Parathyroid adenoma (tissue), 2 donors: ENCODE results near the gene CLIC4.
A peak's percentile ranks its signal among the peaks of the same experiment; 100 is the strongest.

Source experiments
- H2AFZ ChIP-seq: fragments of 300-600 bp; sonication (generic); one replicate; pipeline ENCODE4 v1.7.0; 2017; ENCODE audit warnings: antibody characterized with exemption, mild to moderate bottlenecking
- H3K27ac ChIP-seq: fragments of 300-600 bp; sonication (generic); one replicate; pipeline ENCODE4 v1.7.0; 2017
- H3K27me3 ChIP-seq: fragments of 300-600 bp; sonication (generic); one replicate; pipeline ENCODE4 v1.7.0; 2017; ENCODE audit warnings: low read length; ENCODE audit not compliant: control insufficient read depth, insufficient read depth
- H3K36me3 ChIP-seq: fragments of 300-600 bp; sonication (generic); one replicate; pipeline ENCODE4 v1.7.0; 2017; ENCODE audit warnings: low read length; ENCODE audit not compliant: control insufficient read depth, insufficient read depth
- H3K4me1 ChIP-seq: fragments of 300-600 bp; sonication (generic); one replicate; pipeline ENCODE4 v1.7.0; 2017; ENCODE audit warnings: control low read depth
- H3K4me2 ChIP-seq: fragments of 300-600 bp; sonication (generic); one replicate; pipeline ENCODE4 v1.7.0; 2017; ENCODE audit warnings: low read length
- H3K4me3 ChIP-seq: fragments of 300-600 bp; sonication (generic); one replicate; pipeline ENCODE4 v1.7.0; 2017; ENCODE audit warnings: low read depth, low read length
- H3K79me2 ChIP-seq: fragments of 300-600 bp; sonication (generic); one replicate; pipeline ENCODE4 v1.7.0; 2017; ENCODE audit warnings: control low read depth
- H3K9ac ChIP-seq: fragments of 300-600 bp; sonication (generic); one replicate; pipeline ENCODE4 v1.7.0; 2017; ENCODE audit warnings: mild to moderate bottlenecking
- H3K9me3 ChIP-seq: fragments of 300-600 bp; sonication (generic); one replicate; pipeline ENCODE4 v1.7.0; 2017; ENCODE audit warnings: low read length; ENCODE audit not compliant: control insufficient read depth
- TF ChIP-seq, protein P1 (sequence below): fragments of 300-600 bp; sonication (generic); IDR thresholded peaks from one replicate; pipeline ENCODE4 v1.7.0; 2017; ENCODE audit warnings: antibody characterized with exemption, mild to moderate bottlenecking
- donor health status: primary hyperparathyroidism.

The CLIC4 gene

GRCh38 chr1:24768873-24769605 lies 23.8 kb downstream of the CLIC4 start:
- H3K4me1 ChIP-seq = no peaks in the 10 kb centered on the region
- peak overlapping the region; percentile 20 for H3K27ac ChIP-seq
- H3K79me2 ChIP-seq = no peaks in the 10 kb centered on the region

DNA sequence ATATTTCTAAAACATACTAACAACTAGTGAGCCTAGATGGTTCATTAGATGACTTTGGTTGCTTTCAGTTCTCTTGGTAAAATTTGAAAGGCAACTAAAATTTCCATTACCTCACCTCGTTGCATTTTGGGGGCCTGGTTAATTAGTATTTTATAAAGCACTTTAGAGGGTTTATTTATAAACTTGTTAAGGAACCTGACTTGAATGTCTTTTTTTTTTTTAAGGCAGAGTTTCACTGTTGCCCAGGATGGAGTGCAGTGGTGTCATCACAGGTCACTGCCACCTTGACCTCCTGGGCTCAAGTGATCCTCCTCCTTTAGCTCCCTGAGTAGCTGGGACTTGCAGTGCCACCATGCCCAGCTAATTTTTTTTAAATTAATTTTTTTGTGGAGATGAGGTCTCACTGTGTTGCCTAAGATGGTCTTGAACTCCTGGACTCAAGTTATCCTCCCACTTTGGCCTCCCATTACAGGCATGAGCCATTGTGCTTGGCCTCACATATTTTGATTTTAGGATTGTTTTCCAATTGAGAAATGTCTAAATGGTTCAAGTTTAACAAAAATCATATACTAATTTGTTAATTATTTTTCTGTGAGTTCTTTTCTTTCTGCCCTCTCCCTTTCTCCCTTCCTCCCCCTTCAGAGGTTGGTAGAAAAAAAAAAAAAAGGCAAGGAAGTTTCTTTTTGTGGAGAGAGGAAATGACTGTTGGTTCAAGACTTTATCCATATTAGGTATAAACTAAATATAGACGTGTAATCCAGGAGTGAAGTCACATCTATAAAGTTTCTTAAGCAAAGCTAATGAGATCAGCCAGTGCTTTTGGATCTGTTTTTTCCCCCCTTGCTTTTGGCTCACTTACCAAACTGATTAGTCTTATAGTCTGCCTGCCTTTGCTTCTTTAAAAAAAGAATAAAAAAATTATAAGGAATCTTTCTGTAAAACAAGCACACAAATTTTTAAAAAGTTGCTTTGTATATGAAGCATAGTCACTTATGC lies 24.7 kb downstream of the CLIC4 start:
- Histone ChIP-seq H3K4me2 (no peak overlapping the region), H3K36me3 (no peaks in the 10 kb centered on the region), H3K27me3 (no peaks in the 10 kb centered on the region), H3K9ac (no peak overlapping the region), H3K4me1 (no peaks in the 10 kb centered on the region), H2AFZ (no peak overlapping the region), H3K9me3 (no peaks in the 10 kb centered on the region), H3K4me3 (no peak overlapping the region), H3K79me2 (no peaks in the 10 kb centered on the region), H3K27ac (peak overlapping the region; percentile 77)
- TF ChIP-seq, protein P1, sequence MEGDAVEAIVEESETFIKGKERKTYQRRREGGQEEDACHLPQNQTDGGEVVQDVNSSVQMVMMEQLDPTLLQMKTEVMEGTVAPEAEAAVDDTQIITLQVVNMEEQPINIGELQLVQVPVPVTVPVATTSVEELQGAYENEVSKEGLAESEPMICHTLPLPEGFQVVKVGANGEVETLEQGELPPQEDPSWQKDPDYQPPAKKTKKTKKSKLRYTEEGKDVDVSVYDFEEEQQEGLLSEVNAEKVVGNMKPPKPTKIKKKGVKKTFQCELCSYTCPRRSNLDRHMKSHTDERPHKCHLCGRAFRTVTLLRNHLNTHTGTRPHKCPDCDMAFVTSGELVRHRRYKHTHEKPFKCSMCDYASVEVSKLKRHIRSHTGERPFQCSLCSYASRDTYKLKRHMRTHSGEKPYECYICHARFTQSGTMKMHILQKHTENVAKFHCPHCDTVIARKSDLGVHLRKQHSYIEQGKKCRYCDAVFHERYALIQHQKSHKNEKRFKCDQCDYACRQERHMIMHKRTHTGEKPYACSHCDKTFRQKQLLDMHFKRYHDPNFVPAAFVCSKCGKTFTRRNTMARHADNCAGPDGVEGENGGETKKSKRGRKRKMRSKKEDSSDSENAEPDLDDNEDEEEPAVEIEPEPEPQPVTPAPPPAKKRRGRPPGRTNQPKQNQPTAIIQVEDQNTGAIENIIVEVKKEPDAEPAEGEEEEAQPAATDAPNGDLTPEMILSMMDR = no peak

More at GRCh38 chr1:24768873-24769605, 23.8 kb downstream of the CLIC4 start:
- Histone ChIP-seq H3K9me3 (no peaks in the 10 kb centered on the region), H3K27me3 (no peaks in the 10 kb centered on the region), H3K4me3 (no peak overlapping the region), H3K9ac (no peak overlapping the region), H2AFZ (no peak overlapping the region), H3K4me2 (no peak overlapping the region), H3K36me3 (no peaks in the 10 kb centered on the region)
- TF ChIP-seq, protein P1 = no peak

- TF ChIP-seq, protein P1 = no peak
- no peaks in the 10 kb centered on the region for H3K27me3 ChIP-seq
- H3K4me3 ChIP-seq = no peak overlapping the region
- H3K4me1 ChIP-seq = no peaks in the 10 kb centered on the region
- peak overlapping the region; percentile 77 for H3K27ac ChIP-seq
- H2AFZ ChIP-seq = no peak overlapping the region
- no peaks in the 10 kb centered on the region for H3K36me3 ChIP-seq
- no peaks in the 10 kb centered on the region for H3K79me2 ChIP-seq
- no peak overlapping the region for H3K9ac ChIP-seq
- no peaks in the 10 kb centered on the region for H3K9me3 ChIP-seq
- H3K4me2 ChIP-seq = no peak overlapping the region
Measured at GRCh38 chr1:24770881-24771280, 25.6 kb downstream of the CLIC4 start.

DNA sequence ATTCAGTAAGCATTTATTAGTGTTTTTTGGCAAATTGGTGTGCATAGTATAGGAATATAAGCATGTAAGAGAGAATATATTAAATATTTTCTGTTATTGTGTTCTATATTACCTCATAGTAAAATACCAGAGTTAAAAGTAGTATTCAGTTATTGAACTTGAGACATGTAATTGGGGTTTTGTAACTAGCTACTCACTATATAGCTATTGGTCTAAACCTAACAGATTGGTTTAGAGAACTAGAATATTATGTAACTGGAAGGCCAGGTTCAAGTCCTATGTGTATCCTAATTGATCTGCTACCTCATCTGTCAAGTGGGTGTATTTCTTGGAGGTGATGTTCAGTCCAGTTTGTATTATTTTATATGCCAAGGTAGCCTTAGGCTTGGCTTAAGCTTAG lies 26.3 kb downstream of the CLIC4 start:
- Histone ChIP-seq H3K9ac (no peak overlapping the region), H3K27me3 (no peaks in the 10 kb centered on the region), H3K79me2 (no peaks in the 10 kb centered on the region), H3K4me2 (no peak overlapping the region), H3K36me3 (no peaks in the 10 kb centered on the region), H3K27ac (peak overlapping the region; percentile 26), H3K4me1 (no peaks in the 10 kb centered on the region), H3K4me3 (no peak overlapping the region), H3K9me3 (no peaks in the 10 kb centered on the region), H2AFZ (no peak overlapping the region)
- TF ChIP-seq, protein P1 = no peak
